Colon (tissue), 2 donors: ENCODE results near the gene CCL20.

Experiments
- FAIRE-seq: peaks from 2 replicates; lab custom pipeline; 2012; peaks lifted over from hg19 to GRCh38; lab: Jason Lieb, UNC
- donor health status: control.
- donor health status: control.

CCL20 gene

DNA sequence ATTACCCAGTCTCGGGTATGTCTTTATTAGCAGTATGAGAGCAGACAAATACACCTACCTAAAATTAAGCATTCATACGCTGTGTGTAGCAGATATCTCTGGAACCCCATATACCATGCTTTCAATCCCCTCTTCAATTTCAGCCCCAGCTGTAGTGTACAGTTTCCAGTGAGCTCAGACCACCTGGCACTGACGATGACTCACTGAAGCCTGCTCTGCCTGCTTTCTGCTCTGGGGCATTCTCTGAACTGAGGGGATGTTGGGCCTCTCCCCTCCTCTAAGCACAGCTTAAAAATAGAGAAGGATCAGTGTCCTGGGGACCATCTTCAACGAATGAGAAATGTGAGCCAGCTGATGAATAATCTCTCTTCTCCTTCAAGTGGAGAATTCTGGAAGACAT is 8.7 kb upstream of the CCL20 start:
- no peak for FAIRE-seq

DNA sequence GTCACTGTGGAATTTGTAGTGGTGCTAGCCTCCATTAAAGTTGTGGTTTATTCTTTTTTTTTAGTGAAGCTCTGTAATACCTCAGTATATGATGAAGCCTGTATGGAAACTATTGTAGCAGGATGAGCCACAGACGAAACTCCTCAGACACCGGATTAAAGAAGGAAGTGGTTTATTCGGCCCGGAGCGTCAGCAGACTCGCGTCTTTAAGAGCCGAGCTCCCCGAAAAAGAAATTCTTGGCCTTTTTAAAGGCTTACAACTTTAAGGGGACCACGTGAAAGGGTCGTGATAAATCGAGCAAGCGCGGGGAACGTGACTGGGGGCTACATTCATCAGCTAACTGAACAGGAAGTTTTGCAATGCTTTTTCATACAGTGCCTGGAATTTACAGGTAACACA is 8.1 kb upstream of the CCL20 start:
- no peak for FAIRE-seq

DNA sequence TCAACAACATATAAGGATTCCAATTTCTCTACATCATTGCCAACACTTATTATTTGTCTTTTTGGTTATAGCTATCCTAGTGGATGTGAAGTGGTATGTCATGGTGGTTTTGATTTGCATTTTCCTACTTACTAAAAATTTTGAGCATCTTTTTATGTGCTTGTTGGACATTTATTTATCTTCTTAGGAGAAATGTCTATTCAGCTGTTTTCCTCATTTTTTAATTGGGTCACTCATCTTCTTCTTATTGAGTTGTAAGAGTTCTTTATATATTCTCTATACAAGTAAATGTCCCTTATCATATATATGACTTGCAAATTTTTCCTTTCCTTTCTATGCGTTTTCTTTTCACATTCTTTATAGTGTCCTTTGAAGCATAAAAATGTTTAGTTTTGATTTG is 4.7 kb upstream of the CCL20 start:
- FAIRE-seq = no peak

DNA sequence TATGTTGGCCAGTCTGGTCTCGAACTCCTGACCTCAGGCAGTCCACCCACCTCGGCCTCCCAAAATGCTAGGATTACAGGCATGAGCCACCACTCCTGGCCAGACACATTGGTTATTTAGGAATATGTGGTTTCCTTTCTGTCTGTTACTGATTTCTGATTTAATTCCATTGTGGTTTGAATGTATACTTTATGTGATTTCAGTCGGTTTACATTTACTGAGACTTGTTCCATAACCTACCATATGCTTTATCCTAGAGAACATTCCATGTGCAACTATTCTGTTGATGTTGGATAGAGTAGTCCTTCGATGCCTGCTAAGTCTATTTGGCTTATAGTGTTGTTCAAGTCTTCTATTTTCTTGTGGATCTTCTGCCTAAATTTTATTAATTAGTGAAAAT is 1.6 kb upstream of the CCL20 start:
- FAIRE-seq = no peak

DNA sequence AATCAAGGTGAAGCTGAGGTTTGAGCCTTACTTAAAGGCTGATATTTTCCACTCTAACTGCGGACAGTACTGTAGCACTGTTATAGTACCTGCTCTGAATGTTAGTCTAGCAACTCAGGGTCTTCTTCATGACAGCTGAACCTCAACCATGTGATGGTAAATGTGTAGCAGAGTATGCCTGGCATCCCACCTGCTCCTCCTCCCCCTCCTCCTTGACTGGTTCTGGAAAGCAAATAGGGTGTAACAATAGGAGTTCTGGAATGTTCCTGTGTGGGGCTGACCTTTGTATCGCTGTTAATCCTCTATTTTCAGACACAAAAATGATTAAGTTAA is 447 bp upstream of the CCL20 start:
- FAIRE-seq = no peak

DNA sequence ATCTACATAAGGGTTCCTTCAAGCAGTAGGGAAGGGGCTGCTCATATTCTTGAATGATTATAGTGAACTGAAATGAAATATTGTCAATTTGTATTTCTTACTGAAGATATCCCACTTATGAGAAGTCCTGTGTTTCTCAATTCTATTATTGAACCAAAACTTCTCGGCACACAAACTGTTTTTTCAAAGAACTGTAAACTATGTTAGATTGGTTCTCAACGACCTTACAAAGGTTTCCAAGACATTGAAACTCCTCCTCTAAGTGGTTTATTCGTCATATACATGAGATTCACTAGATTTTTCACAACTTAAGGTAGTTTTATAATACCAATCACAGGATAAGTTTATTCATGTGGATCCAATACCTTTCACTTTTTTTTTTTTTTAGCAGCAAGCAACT is 1.4 kb downstream of the CCL20 start:
- FAIRE-seq = no peak

DNA sequence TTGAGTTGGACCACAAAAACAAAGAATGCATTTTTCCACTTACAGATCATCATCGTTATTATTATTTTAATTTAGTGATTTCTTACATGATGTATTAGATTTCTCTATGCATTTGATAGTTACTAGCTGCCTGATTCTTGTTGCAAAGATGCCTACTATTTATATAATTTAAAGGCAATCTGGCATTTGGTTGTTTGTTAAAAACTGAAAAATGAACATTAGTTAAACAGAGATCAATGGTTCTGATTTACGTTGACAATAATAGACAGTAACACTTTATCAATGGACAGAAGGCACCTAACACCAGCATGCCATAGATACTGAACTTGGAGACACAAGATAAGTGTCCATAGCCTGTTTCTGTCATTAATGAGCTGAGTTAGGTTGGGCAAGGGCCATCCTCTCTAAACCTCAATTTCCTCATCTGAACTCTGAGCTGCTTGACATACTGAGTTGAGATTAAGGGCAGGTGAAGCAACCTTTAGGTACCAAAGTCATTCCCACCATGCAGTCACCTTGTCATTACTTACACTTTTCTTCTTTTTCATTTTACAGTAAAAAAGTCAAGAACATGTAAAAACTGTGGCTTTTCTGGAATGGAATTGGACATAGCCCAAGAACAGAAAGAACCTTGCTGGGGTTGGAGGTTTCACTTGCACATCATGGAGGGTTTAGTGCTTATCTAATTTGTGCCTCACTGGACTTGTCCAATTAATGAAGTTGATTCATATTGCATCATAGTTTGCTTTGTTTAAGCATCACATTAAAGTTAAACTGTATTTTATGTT is 3.1 kb downstream of the CCL20 start:
- no peak for FAIRE-seq

DNA sequence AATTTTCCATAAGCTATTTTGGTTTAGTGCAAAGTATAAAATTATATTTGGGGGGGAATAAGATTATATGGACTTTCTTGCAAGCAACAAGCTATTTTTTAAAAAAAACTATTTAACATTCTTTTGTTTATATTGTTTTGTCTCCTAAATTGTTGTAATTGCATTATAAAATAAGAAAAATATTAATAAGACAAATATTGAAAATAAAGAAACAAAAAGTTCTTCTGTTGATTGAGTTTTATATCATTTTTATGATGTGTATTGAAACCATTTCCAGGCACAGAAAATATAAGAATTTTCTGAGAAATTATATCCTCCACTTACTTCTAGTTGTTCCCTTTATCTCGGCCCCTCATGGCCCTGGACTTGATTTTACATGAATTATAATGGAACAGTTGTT is 3.7 kb downstream of the CCL20 start:
- FAIRE-seq = no peak

DNA sequence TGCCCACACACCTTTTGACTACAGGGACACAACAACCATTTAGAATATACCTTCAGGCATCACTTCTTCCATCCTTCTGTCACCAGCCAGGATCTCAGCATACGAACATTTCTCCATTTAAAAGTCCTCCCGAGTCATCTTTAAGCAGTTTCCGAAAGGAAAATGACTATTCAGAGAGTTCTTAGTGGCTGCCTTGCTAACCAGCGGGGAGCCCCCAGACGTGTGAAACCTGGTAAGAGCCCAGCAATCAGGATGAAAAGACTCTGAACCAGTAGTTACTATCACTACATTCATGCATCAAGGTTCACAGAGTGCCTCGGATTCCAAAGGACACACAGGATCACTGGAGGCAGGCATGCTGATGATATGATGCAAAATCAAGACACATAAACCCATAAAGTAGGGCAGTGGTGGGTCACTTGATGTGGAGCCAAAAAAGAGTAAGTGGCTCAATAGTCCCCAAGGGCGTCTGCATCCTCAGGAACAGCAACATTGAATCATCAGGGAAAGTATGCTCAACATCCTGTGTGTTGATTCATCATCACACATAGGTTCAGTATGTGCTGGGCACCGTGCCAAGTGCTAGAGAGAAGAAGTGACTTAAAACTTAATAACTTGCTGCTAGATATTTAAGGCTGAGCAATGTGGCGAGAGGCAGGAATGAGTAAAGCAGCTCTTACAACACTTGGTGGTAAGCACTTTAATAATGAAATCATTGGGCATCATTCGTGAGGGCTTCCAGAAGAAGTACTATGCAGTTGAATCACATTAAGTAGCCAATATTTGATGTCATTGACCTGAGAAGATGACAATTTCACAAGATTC is 4.4 kb downstream of the CCL20 start:
- FAIRE-seq = no peak

DNA sequence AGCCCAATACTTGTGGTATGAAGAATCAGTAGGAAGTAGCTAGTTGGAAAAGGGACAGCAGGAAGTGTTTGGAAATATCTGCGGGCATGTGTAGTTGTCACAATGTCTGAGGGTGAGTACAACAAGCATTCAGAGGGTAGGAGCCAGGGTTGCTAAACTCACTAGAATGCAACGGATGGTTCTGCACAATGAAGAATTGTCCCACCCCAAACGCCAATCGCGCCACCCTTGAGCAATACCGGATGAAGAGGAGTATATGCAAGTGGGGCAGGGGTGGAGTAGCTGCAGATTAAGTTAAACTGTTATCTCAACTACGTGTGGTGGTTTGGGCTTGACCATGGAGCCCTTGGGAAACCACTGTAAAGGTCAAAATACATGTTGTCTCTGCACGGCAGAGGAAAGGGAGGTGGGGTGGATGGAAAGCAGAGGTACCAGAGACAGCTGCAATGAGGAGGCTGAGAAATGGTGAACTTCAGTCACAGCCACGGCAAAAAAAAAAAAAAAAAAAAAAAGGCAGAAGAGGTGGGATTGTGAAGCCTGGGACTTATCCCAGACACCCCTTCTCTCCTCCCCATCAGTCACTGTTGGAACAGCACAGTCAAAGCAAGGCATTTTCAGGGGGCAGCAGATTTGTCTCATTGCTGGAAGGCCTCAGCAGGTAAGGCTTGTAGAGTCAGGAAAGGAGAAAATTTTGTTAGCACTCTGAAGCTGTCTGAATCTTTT is 5.2 kb downstream of the CCL20 start:
- no peak for FAIRE-seq

DNA sequence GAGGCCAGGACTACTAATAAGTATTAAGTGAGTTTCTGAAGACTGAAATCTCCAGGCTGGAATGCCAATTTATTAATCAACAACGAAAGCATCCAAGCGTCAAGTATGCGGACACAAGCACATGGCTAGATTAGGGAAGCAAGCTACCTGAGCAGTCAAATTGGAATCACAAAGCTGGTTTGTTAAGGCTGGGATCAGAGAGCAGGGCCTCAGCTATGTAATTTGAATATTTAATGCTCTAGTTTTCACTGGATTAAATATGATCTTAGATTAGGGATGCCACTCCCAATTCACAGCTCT is 5.7 kb downstream of the CCL20 start:
- no peak for FAIRE-seq

DNA sequence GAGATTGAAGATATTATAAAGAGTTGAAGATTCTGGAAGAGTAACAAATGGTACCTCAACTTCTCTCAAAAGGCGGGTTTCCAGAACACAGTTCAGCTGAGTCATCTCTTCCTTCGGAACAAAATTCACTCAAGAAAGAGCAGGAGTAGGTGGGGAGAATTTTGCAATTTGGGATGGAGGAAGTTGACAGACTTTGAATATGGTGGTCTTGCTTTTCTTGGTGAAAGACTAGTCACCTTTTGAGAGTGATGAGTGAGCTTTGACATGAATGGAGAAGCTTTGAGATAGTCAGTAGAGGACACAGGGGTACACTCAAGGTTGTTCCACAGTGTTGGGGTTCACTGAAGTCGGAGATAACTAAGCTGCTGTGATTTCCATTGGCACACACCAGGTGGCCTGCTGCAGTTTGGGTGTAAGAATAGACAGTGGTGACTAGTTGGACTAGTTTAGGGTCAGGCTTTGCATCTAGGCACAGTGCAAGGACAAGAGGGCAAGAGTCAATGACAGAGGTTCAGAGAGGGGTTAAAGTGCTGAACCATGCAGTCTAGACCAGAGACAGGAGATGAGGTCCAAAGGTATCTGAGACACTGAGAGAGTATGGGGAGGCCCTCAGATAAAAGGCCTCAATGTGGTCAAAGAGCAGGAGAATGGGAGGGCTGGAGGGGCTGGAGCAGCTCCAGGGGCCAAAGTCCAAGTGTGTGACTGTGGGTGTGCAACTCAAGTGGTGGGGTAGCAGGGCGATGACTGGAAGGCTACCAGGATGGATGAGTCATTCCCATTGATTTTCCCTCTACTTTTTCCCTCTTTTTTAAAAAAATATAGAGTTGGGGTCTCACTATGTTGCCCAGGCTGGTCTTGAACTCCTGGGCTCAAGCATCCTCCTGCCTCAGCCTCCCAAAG is 7.7 kb downstream of the CCL20 start:
- no peak for FAIRE-seq

DNA sequence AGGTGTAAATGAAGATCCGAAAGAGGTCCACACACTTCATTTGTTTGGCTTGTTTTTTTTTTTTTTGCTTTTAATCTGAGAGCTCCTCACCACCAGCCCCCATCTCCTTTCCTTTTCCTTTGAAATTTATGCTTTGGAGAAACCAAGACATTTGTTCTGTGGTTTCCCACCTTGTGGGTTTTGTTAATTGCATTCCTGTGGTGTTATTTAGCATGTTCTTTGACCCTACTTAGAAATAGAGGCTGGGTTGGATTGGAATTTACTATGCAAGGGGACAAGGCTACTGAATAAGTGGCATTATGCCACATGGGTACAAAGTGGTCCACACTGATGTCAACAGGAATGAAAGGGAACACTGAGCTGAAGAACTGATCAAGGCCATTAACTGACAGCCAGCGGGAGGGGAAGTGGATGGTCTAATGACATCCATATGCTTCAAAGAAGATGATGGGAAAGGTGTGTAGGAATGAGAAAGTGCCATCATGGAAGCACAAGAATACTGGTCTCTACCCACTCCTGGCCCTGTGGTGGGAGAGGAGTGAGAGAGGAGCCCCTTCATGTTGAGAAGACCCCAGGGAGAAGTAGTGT is 8.9 kb downstream of the CCL20 start:
- FAIRE-seq = no peak

DNA sequence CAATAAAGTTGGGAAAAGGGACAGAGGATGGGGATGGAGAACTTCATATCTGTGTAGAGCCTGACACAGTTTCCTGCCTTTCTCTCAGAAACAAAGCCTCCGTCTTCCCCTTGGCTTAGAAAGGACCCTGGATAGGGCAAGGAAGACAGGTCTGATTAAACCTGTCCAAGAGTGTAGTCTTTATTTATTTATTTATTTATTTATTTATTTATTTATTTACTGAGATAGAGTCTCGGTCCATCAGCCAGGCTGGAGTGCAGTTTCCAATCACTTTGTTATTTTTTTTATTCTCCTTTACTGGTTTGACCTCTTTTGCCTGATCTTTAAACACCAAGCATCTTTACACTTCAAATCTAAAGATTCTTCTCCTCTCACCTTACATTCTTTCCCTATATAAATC is 10.3 kb downstream of the CCL20 start:
- no peak for FAIRE-seq

DNA sequence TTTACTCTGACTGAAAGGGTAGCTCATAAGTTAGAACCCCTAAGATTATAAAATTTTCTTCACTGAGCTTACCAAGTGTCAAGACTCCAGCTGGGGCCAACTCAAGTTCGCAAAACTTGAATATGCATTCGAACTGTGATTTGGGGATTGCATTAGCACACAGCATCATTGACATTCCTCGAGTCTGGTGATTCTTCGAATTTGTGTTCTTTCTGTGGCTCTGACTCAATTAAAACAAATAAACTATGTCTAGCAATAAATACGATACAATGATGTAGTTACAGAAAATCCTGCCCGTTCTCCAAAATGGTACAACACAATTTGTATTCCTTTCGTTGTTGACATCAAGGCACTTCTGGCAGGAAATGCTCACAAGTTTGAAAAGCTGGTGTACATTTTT is 11.1 kb downstream of the CCL20 start:
- no peak for FAIRE-seq

DNA sequence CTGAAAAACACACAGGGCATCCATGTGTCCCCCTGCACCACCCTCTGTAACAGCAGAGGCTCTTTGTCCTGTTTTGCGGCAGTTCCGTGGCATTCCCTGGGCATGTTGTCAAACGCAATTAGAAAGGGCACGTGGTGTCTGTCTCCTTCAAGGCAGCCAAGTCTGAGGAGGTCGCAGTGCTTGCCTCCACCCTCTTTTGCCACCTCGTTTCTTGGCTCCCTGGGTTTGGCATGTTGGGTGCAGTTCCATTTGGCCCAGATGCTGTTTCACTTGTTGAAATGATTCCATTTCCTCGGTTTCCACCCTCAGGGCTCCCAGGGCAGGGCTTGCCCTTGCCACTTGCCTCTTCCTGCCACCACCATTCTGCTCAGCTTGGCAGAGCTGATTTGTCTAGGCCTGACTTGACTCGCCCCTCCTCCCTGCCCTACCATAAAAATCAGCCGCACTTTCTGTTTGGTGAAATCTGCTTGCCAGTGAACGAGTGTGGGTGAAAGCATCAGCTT is 12.4 kb downstream of the CCL20 start:
- FAIRE-seq = no peak

DNA sequence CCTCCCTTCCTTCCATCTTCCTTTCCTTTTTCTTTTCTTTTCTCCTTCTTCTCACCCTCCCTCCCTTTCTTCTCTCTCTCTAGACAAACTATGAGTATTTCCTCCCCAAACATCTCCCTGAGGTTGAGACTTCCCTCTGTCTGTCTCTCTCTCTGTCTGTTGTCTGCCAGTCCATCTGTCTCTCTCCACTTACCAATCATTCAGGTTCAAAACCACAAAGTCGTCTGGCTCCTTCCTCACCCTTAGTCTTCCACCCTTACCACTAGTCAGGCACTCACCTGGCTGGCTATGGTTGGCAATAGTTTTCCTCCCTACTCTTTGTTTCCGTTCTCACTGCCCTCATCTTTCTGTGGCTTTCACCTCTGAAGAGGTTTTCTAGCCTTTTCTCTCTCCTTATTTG is 12.9 kb downstream of the CCL20 start:
- no peak for FAIRE-seq

DNA sequence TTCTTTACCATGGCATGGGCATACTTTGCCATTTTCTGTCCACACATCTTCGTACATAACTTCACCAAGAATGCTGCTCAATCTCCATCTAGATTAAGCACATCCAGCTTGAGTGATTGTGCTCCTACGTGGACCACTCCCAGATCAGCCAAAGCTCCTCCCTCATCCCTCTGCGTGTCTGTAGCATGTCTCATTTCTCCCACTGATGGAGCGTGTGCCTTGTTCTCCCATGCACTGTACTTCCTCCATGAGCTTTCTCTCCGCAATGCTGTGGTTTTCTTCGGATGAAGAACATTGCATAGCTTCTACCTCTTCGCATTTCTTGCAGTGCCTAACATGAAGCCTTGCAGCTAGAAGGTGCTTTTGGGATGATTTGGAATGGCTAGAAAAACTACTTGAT is 13.5 kb downstream of the CCL20 start:
- no peak for FAIRE-seq

DNA sequence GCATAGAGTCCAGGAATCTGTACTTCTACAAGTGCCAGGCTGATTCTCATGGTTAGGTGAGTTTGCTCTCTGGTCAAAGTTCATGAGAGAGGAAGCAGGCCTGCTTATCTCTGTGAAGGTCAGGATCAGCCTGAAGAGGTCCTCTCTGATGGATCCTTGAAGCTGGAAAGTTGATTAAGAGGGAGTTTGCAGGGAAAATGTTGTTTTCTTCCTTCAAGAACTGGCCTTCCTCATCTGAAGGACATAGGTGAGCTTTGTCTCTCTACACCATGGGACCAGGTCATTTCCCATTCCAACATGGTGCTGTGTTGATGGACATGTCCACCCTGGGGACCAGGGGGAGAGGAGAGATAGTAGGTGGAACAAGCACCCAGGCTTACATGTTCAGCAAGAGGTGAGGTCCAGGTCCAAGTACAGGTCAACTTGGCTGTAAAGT is 14.9 kb downstream of the CCL20 start:
- FAIRE-seq = no peak

DNA sequence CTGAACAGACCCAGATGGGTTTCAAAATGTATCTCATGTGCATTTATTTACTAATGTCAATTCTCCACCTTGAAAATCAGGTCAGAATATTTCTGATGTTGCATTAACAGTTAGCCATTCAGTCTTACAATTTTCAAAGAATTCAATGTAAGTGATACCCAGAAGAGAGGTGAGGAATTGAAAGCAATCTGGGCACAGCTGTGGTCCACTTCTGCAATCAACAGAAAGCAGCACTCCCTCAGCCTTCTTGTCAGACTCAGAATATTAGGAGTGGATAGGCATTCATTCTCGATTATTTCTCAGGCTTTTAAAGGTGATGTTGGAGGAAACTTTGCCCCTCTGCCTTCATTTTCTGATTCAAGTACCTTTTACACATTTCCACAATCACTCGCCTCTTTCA is 15.7 kb downstream of the CCL20 start:
- no peak for FAIRE-seq

DNA sequence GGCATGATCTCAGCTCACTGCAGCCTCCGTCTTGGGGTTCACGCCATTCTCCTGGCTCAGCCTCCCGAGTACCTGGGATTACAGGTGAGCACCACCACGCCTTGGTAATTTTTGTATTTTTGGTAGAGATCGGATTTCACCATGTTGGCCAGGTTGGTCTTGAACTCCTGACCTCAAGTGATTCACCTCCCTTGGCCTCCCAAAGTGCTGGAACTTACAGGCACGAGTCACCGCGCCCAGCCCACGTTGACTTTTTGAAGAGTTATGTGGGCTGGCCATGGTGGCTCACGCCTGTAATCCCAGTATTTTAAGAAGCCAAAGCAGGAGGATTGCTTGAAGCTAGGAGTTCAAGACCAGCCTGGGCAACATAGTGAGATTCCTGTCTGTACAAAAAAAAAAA is 20.8 kb downstream of the CCL20 start:
- FAIRE-seq = no peak
